ENCODE data around the gene HDAC1. TPM values are rescaled to one million over a fixed set of nuclear protein-coding genes. Genes with fewer than 3 reads are reported as not detected.
"Not testable (repeated sequence)": the region's sequence is repeated elsewhere in the genome, so short reads cannot be mapped to it uniquely, and the experiment has no call there.

HDAC1 gene
- total RNA-seq, 4 donors from 2014 or later: 40.4 to 51.6 (median 47.1) TPM

DNA sequence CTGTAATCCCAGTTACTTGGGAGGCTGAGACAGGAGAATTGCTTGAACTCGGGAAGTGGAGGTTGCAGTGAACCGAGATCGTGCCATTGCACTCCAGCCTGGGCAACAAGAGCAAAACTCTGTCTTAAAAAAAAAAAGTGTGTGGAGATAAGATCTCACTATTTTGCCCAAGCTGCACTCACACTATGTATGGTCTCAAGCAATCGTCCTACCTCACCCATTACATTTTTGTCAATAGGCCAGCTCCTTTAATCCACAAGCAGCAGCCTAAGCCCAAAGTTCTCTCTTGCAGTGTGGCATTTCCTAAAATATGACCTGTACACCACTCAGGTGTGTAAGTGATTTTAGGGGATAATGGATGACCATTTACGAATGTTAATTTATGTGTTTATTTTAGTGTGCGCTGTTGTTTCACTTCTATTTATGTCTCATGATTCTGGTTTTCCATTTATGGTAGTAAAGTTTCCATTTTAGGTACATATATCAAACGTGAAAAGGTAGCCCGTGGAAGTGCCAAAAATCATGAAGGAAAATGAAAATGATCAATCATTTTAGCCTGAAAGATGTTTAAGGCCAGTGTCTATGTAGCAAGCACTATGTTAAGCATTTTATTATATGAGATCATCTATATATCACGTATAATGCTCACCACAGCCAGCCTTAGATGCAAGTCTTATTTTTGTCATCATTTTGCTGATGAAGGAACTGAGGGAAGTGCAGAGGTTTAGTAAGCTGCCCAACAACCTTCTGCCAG, 35.2 kb upstream of the HDAC1 start:
- H3K4me1 ChIP-seq: peaks cover 0 to 7% (median 0%) of the 10 kb centered on the region in 4 donors
- H3K36me3 ChIP-seq: no peaks in the 10 kb centered on the region
- no peaks in the 10 kb centered on the region for H3K27me3 ChIP-seq
- 81% methylated on average over 9 of the region's 9 CpGs for WGBS, 2 donors
- no peak overlapping the region for H3K27ac ChIP-seq
- TF ChIP-seq POLR2A (IDR thresholded peaks at IDR 0.05) (no peak), EP300 (IDR thresholded peaks at IDR 0.05) (no peak)
- TF ChIP-seq, protein P1, sequence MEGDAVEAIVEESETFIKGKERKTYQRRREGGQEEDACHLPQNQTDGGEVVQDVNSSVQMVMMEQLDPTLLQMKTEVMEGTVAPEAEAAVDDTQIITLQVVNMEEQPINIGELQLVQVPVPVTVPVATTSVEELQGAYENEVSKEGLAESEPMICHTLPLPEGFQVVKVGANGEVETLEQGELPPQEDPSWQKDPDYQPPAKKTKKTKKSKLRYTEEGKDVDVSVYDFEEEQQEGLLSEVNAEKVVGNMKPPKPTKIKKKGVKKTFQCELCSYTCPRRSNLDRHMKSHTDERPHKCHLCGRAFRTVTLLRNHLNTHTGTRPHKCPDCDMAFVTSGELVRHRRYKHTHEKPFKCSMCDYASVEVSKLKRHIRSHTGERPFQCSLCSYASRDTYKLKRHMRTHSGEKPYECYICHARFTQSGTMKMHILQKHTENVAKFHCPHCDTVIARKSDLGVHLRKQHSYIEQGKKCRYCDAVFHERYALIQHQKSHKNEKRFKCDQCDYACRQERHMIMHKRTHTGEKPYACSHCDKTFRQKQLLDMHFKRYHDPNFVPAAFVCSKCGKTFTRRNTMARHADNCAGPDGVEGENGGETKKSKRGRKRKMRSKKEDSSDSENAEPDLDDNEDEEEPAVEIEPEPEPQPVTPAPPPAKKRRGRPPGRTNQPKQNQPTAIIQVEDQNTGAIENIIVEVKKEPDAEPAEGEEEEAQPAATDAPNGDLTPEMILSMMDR (IDR thresholded peaks at IDR 0.05): no peak
- no peaks in the 10 kb centered on the region for H3K9me3 ChIP-seq
- no peak overlapping the region for H3K4me3 ChIP-seq
- no peak for DNase-seq (ENCODE audit: low spot score in 2 of 2)

- TF ChIP-seq EP300 (IDR thresholded peaks at IDR 0.05) (no peak), POLR2A (IDR thresholded peaks at IDR 0.05) (no peak)
- TF ChIP-seq, protein P1 (IDR thresholded peaks at IDR 0.05): no peak
- Histone ChIP-seq H3K4me3 (no peak overlapping the region), H3K27me3 (no peaks in the 10 kb centered on the region), H3K36me3 (no peaks in the 10 kb centered on the region), H3K4me1 (peaks cover 0 to 6% (median 0%) of the 10 kb centered on the region in 4 donors), H3K9me3 (no peaks in the 10 kb centered on the region), H3K27ac (no peak overlapping the region)
- DNase-seq (ENCODE audit: low spot score in 2 of 2): no peak
- 87 to 88% methylated on average over 6 of the region's 6 CpGs for WGBS, 2 donors
These were observed 34.7 kb upstream of the HDAC1 start for GRCh38 chr1:32257227-32257508.

DNA sequence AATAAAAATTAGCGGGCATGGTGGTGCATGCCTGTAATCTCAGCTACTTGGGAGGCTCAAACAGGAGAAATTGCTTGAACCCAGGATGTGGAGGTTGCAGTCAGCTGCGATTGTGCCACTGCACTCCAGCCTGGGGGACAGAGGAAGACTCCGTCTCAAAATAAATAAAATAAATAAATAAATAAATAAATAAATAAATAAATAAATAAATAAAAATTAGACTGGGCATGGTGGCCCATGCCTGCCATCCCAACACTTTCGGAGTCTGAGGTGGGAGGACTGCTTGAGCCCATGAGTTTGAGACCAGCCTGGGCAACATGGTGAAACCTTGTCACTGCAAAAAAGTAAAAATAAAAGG, 28.7 kb upstream of the HDAC1 start:
- not testable (repeated sequence) for DNase-seq (ENCODE audit: low spot score in 2 of 2); H3K36me3 ChIP-seq; H3K9me3 ChIP-seq; H3K27ac ChIP-seq; H3K27me3 ChIP-seq; H3K4me1 ChIP-seq; H3K4me3 ChIP-seq
- 92 to 95% methylated on average over 4 of the region's 4 CpGs for WGBS, 2 donors

DNA sequence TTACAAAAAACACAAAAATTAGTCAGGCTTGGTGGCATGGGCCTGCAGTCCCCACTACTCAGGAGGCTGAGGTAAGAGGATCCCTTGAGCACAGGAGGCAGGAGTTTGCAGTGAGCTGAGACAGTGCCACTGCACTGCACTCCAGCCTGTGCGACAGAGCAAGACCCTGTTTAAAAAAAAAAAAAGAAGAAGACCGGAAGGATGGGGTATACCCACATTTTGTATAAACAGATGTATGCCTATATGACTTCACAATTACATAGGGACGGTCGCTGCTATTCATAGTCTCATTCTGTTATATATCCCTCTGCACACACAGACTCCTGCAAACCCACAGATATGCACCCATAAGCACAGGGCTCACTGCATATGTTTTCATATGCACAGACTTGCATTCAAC, 28.1 kb upstream of the HDAC1 start:
- Histone ChIP-seq H3K4me3 (no peak overlapping the region), H3K4me1 (no peaks in the 10 kb centered on the region), H3K9me3 (no peaks in the 10 kb centered on the region), H3K27me3 (no peaks in the 10 kb centered on the region), H3K36me3 (no peaks in the 10 kb centered on the region), H3K27ac (no peak overlapping the region)
- 94 to 95% methylated on average over 4 of the region's 4 CpGs for WGBS, 2 donors
- TF ChIP-seq POLR2A (IDR thresholded peaks at IDR 0.05) (no peak), EP300 (IDR thresholded peaks at IDR 0.05) (no peak)
- TF ChIP-seq, protein P1 (IDR thresholded peaks at IDR 0.05): no peak
- no peak for DNase-seq (ENCODE audit: low spot score in 2 of 2)

DNA sequence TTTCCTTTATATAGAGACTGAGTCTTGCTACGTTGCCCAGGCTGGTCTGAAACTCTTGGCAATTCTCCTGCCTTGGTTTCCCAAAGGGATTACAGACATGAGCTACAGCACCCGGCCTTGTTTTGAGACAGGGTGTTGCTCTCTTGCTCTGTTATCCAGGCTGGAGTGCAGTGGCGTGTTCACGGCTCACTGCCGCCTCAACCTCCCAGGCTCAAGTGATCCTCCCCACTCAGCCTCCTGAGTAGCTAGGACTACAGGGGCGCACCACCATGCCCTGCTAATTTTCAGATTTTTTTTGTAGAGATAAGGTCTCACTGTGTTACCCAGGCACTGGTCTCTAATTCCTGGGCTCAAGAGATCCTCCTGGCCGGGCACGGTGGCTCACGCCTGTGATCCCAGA, 26.0 kb upstream of the HDAC1 start:
- WGBS, 2 donors: 88% methylated on average over 9 of the region's 9 CpGs
- no peaks in the 10 kb centered on the region for H3K36me3 ChIP-seq
- H3K4me3 ChIP-seq: no peak overlapping the region
- no peaks in the 10 kb centered on the region for H3K9me3 ChIP-seq
- no peak overlapping the region for H3K27ac ChIP-seq
- TF ChIP-seq POLR2A (IDR thresholded peaks at IDR 0.05) (no peak), EP300 (IDR thresholded peaks at IDR 0.05) (no peak)
- TF ChIP-seq, protein P1 (IDR thresholded peaks at IDR 0.05): no peak
- DNase-seq (ENCODE audit: low spot score in 2 of 2): no peak
- H3K27me3 ChIP-seq: no peaks in the 10 kb centered on the region
- H3K4me1 ChIP-seq: no peaks in the 10 kb centered on the region
